Middle frontal gyrus (tissue), 1 donor: ENCODE measurements around the gene ODAD2.
"Not testable (repeated sequence)": the region's sequence is repeated elsewhere in the genome, so short reads cannot be mapped to it uniquely, and the experiment has no call there.

Source experiments
- DNase-seq: peaks from one replicate; pipeline ENCODE4 v3.0.0-alpha.2; 2015; ENCODE audit warnings: low spot score; ENCODE audit errors: extremely low spot score

Gene ODAD2

DNA sequence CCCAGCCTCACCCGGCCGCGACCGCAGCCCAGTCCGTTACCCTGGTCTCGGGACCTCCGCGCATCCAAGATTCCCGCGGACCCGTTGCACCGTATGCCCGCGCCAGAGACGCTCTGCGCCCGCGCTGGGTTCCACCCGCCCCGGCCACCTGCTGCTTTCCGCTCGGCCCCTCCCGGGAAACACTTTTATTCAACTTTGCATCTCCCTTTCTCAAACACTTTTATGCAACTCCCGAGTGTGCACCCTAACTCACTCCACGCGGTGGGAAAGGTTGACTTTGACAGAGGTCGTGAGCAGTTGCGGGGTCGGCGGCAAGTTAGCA lies at the start of gene ODAD2:
Gene ODAD2 (minus strand): TSS at position 126 of the 322 bp plus-strand sequence. CDS start 3,937 bp downstream, outside the sequence.
- no peak for DNase-seq

- DNase-seq, result no peak
Observed at GRCh38 chr10:28047061-28047460, 48.2 kb upstream of the ODAD2 start.

DNA sequence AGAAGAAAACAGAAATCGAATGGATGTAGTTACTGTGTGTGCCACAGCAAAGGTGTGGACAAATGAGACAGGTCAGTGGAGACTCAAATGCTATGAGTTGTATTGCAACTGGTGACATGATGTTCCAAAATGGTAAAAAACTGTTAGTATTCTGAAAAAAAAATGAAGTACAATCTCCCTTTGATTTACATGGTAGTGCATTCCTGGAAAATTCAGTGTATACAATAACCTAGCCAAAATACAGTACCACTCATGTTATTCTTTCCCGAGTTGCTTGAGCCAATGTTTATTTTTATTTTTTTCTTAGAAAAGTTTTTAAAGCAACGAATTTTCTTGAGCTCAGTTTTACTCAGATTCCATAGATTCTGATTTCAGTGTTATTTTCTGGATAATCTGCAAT lies 47.7 kb upstream of the ODAD2 start:
- no peak for DNase-seq

DNA sequence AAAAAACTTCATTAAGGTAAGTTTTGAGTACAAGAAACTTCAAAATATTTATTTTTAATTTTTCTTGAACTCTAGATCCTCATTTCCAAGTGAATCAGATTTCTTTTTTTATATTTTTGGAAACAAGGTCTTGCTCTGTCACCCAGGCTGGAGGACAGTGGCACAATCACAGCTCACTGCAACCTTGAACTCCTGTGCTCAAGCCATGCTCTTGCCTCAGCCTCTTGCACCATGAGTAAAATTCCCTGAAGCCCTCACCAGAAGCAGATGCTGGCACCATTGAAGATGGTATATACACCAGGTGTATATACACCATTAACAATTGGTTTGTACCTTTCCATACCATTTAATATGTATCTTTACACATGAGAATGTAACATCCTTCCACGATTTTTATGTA lies 45.1 kb upstream of the ODAD2 start:
- no peak for DNase-seq

GRCh38 chr10:28036587-28036986 lies 37.7 kb upstream of the ODAD2 start:
- DNase-seq, result no peak

- DNase-seq, result no peak
Observed at GRCh38 chr10:28020993-28021982, 22.4 kb upstream of the ODAD2 start.

DNA sequence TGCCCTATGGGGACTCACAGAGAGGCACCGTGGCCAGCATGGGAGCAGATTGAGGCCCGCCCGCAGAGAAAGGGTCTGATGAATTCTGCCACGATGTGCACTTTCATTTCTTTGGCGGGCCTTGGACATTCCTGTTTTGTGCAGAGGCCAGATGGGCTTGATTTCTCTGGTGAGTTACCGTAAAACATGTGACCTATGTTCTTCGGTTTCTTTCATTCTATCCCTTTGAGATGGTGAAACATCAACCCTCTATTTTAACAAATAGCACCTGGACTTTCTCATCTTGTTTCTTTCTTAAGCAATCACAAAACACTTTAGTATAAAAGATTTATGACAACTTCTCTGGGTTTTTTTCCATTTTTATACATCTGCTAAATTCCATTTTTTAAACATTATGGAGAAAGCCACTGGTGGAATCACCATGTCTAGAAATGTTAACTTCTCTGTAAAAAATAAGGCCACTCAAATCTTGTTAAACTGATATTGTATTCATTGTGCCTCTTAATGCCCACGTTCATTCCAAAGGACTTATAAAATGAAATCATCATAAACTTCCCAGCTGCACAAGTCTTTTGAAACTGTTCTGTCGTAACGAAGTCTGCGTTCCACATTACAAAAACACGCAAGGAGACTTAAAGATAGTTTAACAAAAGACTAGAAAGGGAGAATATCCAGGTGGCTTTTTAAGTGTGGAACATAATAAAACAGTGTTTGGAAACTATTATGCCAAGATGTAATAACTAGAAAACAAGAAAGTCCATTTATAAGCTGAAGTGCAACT lies 21.4 kb upstream of the ODAD2 start:
- no peak for DNase-seq

DNA sequence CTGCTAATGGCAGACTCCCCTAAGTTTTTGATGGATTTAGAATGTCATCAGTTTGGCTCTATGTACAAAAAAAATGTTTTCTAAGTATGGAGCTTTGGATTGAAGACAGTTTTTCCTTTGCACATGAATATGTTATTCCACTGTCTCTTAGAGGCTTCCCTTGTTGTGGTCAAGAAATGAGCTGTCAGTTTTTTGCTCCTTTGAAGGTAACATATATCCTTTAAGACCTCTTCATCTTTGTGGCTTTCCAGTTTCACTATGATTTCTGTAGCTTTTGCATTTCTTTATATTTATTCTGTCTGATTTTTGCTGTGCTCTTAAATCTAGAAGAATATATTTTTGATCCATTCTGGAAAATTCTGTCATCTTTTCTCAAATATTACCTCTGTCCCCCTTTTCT lies 15.8 kb upstream of the ODAD2 start:
- DNase-seq, result no peak

GRCh38 chr10:28012990-28013515 lies 14.2 kb upstream of the ODAD2 start:
- DNase-seq, result no peak

- no peak for DNase-seq
Observed at GRCh38 chr10:28010821-28011220, 11.9 kb upstream of the ODAD2 start.

DNA sequence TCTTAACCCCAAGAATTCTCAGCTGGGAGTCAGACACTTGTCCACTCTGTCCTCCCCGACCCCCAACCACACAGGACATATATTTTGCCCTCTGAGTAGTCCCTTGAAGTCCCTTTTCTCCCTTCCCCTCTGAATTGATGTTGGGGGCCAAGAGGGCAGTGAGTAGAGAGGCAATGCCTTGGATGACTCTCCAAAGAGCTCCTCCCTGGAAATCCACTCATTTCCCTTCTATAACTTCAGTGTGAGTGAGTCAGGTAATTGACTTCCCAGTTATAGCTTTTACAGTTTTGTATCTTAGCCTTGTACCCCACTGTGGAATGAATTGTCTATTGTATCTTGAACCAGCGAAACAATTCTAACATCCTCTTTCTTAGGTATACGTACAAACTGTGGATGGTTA lies 9.2 kb upstream of the ODAD2 start:
- no peak for DNase-seq

- no peak for DNase-seq
Observed at GRCh38 chr10:28001353-28001752, 2.5 kb upstream of the ODAD2 start.

DNA sequence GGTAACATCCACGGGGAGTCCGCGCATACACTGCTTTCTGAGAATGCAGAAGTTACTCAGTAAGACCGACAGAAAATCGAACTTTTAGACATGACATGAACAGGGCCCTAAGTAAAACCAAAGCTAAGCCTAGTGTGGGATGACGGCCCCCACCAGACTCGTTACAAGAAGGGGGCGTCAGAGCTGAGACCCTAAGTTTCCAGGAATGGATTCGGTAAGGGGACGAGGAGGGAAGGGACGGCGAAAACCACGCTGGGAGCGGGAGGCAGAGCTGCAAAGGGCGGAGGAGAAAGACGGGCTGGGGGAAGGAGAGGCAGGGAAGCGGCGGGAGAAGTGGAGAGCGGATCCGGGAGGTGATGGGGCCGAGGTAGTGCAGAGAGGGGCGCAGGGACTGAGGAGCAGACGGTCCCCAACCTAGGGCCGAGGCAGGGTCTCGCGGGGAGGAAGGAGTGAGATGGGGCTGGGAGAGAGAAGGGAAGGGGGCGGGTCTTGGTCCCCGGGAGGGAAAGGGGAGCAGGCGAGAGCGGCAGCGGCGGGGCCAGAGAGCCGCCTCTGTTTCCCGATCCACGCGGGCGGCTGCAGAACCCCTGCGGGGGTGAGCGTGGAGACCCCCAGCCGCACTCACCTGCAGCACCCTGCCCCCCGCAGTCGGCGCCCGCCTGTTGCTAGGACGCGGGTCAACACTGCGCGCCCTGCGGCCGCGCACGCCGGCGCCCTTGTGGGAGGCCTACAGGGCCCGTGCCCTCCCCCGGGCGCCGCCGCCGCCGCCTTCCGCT lies 513 bp downstream of the ODAD2 start:
- no peak for DNase-seq

GRCh38 chr10:27997865-27998177 lies 1.1 kb downstream of the ODAD2 start:
- no peak for DNase-seq

DNA sequence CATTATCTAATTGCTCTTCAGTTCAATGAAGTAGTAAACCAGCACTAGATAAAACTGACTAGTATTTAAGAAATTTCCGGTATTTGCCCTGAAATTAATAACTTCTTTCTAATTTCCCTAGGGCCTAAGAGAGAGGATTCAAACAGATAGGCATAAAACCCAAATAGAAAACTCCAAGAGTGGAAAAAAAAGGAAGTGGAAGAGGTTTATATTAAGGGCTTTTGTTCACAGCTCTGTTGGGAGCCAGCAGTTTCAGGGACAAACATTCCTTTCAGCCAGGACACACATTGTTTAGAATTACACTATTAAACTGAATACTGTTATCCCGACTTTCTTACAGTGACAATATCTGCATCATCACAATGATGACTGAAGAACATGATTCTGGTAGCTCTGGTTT lies 3.6 kb downstream of the ODAD2 start:
- no peak for DNase-seq

- not testable (repeated sequence) for DNase-seq
Observed at GRCh38 chr10:27989357-27989756, 9.5 kb downstream of the ODAD2 start.

DNA sequence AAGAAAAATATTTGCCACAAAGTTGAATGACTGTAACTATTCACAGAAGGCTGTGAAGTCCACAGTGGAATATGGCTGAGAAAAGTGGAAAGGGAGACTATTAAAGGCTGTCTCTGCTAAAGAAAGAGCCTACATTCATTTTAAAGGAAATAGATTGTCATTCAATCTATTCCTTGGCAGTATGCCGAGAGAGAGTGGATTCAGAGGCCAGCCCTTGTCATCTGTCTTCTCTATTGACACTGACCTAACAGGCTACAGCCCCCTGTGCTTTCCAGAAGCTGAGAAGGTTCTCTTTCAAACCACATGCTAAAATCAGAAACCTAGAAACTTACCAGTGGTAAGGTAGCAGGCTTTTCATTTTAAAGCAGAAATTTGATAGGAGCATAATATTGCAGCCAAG lies 12.1 kb downstream of the ODAD2 start:
- no peak for DNase-seq

- no peak for DNase-seq
Observed at GRCh38 chr10:27982875-27983543, 15.9 kb downstream of the ODAD2 start.

- no peak for DNase-seq
Observed at GRCh38 chr10:27981744-27982143, 17.1 kb downstream of the ODAD2 start.

GRCh38 chr10:27970795-27971194 lies 28.1 kb downstream of the ODAD2 start:
- DNase-seq, result not testable (repeated sequence)

DNA sequence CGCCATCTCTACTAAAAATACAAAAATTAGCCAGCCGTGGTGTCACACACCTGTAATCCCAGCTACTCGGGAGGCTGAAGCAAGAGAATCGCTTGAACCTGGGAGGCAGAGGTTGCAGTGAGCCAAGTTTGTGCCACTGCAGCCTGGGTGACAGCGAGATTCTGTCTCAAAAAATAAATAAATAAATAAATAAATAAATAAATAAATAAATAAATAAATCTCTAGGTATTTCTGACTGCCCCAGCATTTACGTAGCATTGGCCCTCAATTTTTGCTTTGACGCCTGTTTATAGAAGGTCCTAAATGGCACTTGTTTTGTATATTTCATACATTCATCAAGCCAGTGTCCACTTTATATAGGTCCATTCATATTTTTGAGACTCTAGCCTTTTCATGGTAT lies 28.9 kb downstream of the ODAD2 start:
- DNase-seq, result not testable (repeated sequence)
